Stomach (tissue), 4 donors: ENCODE data around the gene GJC3.

ENCODE experiments used
- POLR2A ChIP-seq, 4 donors: fragments of 450-650 bp; IDR thresholded peaks; one replicate each; pipeline ENCODE4 v1.6.1; 2016; ENCODE audit warnings: antibody characterized with exemption in 4 of 4, control low read depth in 2 of 4, mild to moderate bottlenecking in 1 of 4, moderate library complexity in 1 of 4
- POLR2AphosphoS5 ChIP-seq, 3 donors: sonication (generic); formaldehyde crosslinking; IDR thresholded peaks; one replicate each; pipeline ENCODE4 v1.6.1; 2016; ENCODE audit warnings: antibody characterized with exemption in 3 of 3
- TF ChIP-seq, protein P1 (sequence below), 7 experiments: fragments of 450-650 bp in 4 of 7; fragments of 200-600 bp in 3 of 7; sonication (generic) in 3 of 7; IDR thresholded peaks; one replicate each; pipeline ENCODE4 v1.5.1; 2016 to 2019; ENCODE audit warnings: antibody characterized with exemption in 7 of 7, control low read depth in 2 of 7, mild to moderate bottlenecking in 1 of 7

DNA sequence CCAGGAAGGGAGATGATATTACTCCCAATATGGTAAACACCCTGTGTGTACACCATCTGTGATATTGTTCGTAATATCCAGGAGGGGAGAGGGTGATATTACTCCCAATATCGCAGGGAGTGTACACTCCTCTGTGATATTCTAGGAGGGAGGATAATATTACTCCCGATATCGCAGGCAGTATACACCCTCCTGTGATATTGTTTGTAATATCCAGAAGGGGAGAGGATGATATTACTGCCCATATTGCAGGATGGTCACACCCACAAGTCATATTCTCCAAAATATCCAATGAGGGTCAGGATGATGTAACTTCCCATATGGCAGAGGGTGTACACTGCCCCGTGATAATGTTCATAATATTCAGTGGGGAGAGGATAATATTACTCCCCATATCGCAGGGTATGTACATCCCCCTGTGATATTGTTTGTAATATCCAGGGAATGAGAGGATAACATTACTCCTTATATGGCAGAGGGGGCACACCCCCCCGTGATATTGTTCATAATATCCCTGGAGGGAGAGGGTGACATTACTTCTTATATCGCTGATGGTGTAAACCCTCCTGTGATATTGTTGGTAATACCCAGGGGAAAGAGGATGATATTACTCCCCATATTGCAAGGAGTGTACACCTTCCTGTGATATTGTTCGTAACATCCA is 29.3 kb upstream of the GJC3 start:
- TF ChIP-seq POLR2AphosphoS5 (IDR thresholded peaks at IDR 0.05) (no peak), POLR2A (IDR thresholded peaks at IDR 0.05) (no peak)
- TF ChIP-seq, protein P1, sequence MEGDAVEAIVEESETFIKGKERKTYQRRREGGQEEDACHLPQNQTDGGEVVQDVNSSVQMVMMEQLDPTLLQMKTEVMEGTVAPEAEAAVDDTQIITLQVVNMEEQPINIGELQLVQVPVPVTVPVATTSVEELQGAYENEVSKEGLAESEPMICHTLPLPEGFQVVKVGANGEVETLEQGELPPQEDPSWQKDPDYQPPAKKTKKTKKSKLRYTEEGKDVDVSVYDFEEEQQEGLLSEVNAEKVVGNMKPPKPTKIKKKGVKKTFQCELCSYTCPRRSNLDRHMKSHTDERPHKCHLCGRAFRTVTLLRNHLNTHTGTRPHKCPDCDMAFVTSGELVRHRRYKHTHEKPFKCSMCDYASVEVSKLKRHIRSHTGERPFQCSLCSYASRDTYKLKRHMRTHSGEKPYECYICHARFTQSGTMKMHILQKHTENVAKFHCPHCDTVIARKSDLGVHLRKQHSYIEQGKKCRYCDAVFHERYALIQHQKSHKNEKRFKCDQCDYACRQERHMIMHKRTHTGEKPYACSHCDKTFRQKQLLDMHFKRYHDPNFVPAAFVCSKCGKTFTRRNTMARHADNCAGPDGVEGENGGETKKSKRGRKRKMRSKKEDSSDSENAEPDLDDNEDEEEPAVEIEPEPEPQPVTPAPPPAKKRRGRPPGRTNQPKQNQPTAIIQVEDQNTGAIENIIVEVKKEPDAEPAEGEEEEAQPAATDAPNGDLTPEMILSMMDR (IDR thresholded peaks at IDR 0.05) = no peak
